GM23338 (cell line): Measurements from ENCODE around the gene CHMP4B.

Source experiments
- CREB1 ChIP-seq: fragments of 250-450 bp; sonication (Bioruptor Pico); IDR thresholded peaks from 2 replicates; pipeline ENCODE4 v1.5.0; 2020; ENCODE audit warnings: low read depth, mild to moderate bottlenecking, moderate library complexity
- TF ChIP-seq, protein P1 (sequence below), 2 experiments: fragments of 200-600 bp in 1 of 2; sonication (generic) in 1 of 2; conservative IDR thresholded peaks; 2 replicates each; pipeline versions ENCODE4 v1.5.1 to v1.6.1; 2016 to 2017; ENCODE audit warnings: antibody characterized with exemption in 2 of 2, low read depth in 2 of 2, mild to moderate bottlenecking in 2 of 2, moderate library complexity in 1 of 2

GRCh38 chr20:33829636-33830035 lies 18.5 kb downstream of the CHMP4B start:
- TF ChIP-seq, protein P1, sequence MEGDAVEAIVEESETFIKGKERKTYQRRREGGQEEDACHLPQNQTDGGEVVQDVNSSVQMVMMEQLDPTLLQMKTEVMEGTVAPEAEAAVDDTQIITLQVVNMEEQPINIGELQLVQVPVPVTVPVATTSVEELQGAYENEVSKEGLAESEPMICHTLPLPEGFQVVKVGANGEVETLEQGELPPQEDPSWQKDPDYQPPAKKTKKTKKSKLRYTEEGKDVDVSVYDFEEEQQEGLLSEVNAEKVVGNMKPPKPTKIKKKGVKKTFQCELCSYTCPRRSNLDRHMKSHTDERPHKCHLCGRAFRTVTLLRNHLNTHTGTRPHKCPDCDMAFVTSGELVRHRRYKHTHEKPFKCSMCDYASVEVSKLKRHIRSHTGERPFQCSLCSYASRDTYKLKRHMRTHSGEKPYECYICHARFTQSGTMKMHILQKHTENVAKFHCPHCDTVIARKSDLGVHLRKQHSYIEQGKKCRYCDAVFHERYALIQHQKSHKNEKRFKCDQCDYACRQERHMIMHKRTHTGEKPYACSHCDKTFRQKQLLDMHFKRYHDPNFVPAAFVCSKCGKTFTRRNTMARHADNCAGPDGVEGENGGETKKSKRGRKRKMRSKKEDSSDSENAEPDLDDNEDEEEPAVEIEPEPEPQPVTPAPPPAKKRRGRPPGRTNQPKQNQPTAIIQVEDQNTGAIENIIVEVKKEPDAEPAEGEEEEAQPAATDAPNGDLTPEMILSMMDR (conservative IDR thresholded peaks at IDR 0.05; ENCODE audit: low read depth in 2 of 2), result no peak
- no peak for TF ChIP-seq CREB1 (CRISPR knock-in tag)
